B cell (primary cell): ENCODE data around the gene SPOCK3.
"Not testable (repeated sequence)": the region's sequence is repeated elsewhere in the genome, so short reads cannot be mapped to it uniquely, and the experiment has no call there.

ENCODE experiments used
- CTCF ChIP-seq: fragments of 200-600 bp; IDR thresholded peaks from one replicate; pipeline ENCODE4 v1.8.0; 2022; ENCODE audit warnings: antibody characterized with exemption, mild to moderate bottlenecking
- EZH2 ChIP-seq: IDR thresholded peaks from 2 replicates; pipeline ENCODE4 v1.6.1; 2012; ENCODE audit warnings: borderline replicate concordance, low read depth, mild to moderate bottlenecking, moderate library complexity, low read length; ENCODE audit not compliant: insufficient read depth, poor library complexity, severe bottlenecking

GRCh38 chr4:166850398-166850797 is 383.9 kb downstream of the SPOCK3 start:
- TF ChIP-seq CTCF, EZH2: not testable (repeated sequence)
